Measurements from ENCODE around the gene SIRT5. TPM values are rescaled to one million over a fixed set of nuclear protein-coding genes. Genes with fewer than 3 reads are reported as not detected.
A peak's percentile ranks its signal among the peaks of the same experiment; 100 is the strongest.

SIRT5 gene
- total RNA-seq, 1 experiment from 2014 or later, result 14.3 TPM

GRCh38 chr6:13638014-13638413 is 63.6 kb downstream of the SIRT5 start:
- Histone ChIP-seq H3K23me2 (ENCODE audit: insufficient read length, low read depth, low read length, poor library complexity, severe bottlenecking) (no peaks in the 10 kb centered on the region), H3K4ac (ENCODE audit: low read depth, low read length) (no peak overlapping the region), H4K5ac (ENCODE audit: insufficient read length, low read depth, low read length) (no peak overlapping the region), H3K56ac (ENCODE audit: insufficient read length, low read depth, low read length) (no peak overlapping the region), H2BK15ac (ENCODE audit: low read depth, low read length) (no peak overlapping the region), H3K79me2 (ENCODE audit: insufficient read depth, low read length) (no peaks in the 10 kb centered on the region), H3K18ac (ENCODE audit: insufficient read length, low read depth, low read length) (no peak overlapping the region), H3K27me3 (ENCODE audit: insufficient read depth, low read length) (no peaks in the 10 kb centered on the region), H3K79me1 (ENCODE audit: insufficient read depth, low read depth, low read length, poor library complexity, severe bottlenecking) (no peaks in the 10 kb centered on the region), H4K91ac (ENCODE audit: insufficient read length, low read depth, low read length) (no peak overlapping the region), H2AK5ac (ENCODE audit: insufficient read length, low read length) (no peak overlapping the region), H2BK5ac (ENCODE audit: insufficient read length, low read length) (no peak overlapping the region), H3K9ac (ENCODE audit: extremely low read depth, insufficient read length, low read length) (no peak overlapping the region), H4K20me1 (ENCODE audit: control insufficient read depth, insufficient read depth, insufficient read length) (no peaks in the 10 kb centered on the region), H3K23ac (ENCODE audit: insufficient read length, low read depth, low read length) (no peak overlapping the region), H3K9me3 (ENCODE audit: control insufficient read depth, low read depth, low read length) (no peaks in the 10 kb centered on the region), H3T11ph (ENCODE audit: low read length) (no peak overlapping the region), H3K27ac (ENCODE audit: insufficient read length, low read depth, low read length) (no peak overlapping the region), H2BK120ac (ENCODE audit: low read depth, low read length, poor library complexity, severe bottlenecking) (no peak overlapping the region), H4K8ac (replicated peaks; ENCODE audit: insufficient read length, low read depth, low read length) (no peak overlapping the region), H3K4me1 (ENCODE audit: insufficient read depth, low read length) (peaks cover 3% of the 10 kb centered on the region), H2BK12ac (ENCODE audit: insufficient read length, low read depth, low read length) (no peak overlapping the region), H2BK20ac (ENCODE audit: low read depth, low read length, poor library complexity, severe bottlenecking) (no peak overlapping the region), H3K4me2 (ENCODE audit: insufficient read depth, insufficient read length, low read length) (no peak overlapping the region), H2AFZ (ENCODE audit: low read length) (no peak overlapping the region), H3K14ac (ENCODE audit: insufficient read depth, low read length) (no peak overlapping the region)
- no peak for DNase-seq
- Mint-ChIP-seq H3K27me3 (ENCODE audit: low read depth) (no peaks in the 10 kb centered on the region), H3K36me3 (ENCODE audit: insufficient read depth in 1 of 3, low read depth in 3 of 3) (peaks cover 5 to 35% (median 12%) of the 10 kb centered on the region in 3 experiments), H3K27ac (peak overlapping the region; percentile 22 to 78 (median 54); a peak in 5 of 7 replicates), H3K4me3 (no peak overlapping the region), H3K4me1 (peaks cover 37 to 45% of the 10 kb centered on the region in 2 experiments), H3K9me3 (no peaks in the 10 kb centered on the region)
- no CpG with 5 or more reads among the region's 1 CpG for WGBS (ENCODE audit: extremely low coverage, insufficient read length, low lambda C conversion rate)
- no peak for TF ChIP-seq CTCF (conservative IDR thresholded peaks at IDR 0.05)
